ENCODE measurements around the gene TNS4.
A peak's percentile ranks its signal among the peaks of the same experiment; 100 is the strongest.
"Not testable (repeated sequence)": the region's sequence is repeated elsewhere in the genome, so short reads cannot be mapped to it uniquely, and the experiment has no call there.

Gene TNS4

GRCh38 chr17:40501499-40501911 lies at the start of gene TNS4:
Gene TNS4, minus strand, starts transcription at chr17:40501623. Its CDS starts 5,198 bp downstream, at chr17:40496425.
- no peak for DNase-seq (ENCODE audit: low spot score)

GRCh38 chr17:40550608-40551007 lies 49.2 kb upstream of the TNS4 start:
- DNase-seq (ENCODE audit: low spot score): no peak

- DNase-seq (ENCODE audit: low spot score): no peak
Measured at GRCh38 chr17:40548982-40549685, 47.7 kb upstream of the TNS4 start.

GRCh38 chr17:40548491-40548981 lies 47.1 kb upstream of the TNS4 start:
- no peak for DNase-seq (ENCODE audit: low spot score)

- no peak for DNase-seq (ENCODE audit: low spot score)
Measured at GRCh38 chr17:40547785-40548478, 46.5 kb upstream of the TNS4 start.

- no peak for DNase-seq (ENCODE audit: low spot score)
Measured at GRCh38 chr17:40547079-40547784, 45.8 kb upstream of the TNS4 start.

- DNase-seq (ENCODE audit: low spot score): not testable (repeated sequence)
Measured at GRCh38 chr17:40546497-40546896, 45.1 kb upstream of the TNS4 start.

GRCh38 chr17:40545660-40546059 lies 44.2 kb upstream of the TNS4 start:
- DNase-seq (ENCODE audit: low spot score): no peak

- no peak for DNase-seq (ENCODE audit: low spot score)
Measured at GRCh38 chr17:40542558-40543411, 41.4 kb upstream of the TNS4 start.

GRCh38 chr17:40541873-40542557 lies 40.6 kb upstream of the TNS4 start:
- no peak for DNase-seq (ENCODE audit: low spot score)

- no peak for DNase-seq (ENCODE audit: low spot score)
Measured at GRCh38 chr17:40541060-40541872, 39.8 kb upstream of the TNS4 start.

- DNase-seq (ENCODE audit: low spot score): no peak
Measured at GRCh38 chr17:40540448-40540847, 39.0 kb upstream of the TNS4 start.

- no peak for DNase-seq (ENCODE audit: low spot score)
Measured at GRCh38 chr17:40539711-40540411, 38.4 kb upstream of the TNS4 start.

- DNase-seq (ENCODE audit: low spot score): no peak
Measured at GRCh38 chr17:40538936-40539705, 37.7 kb upstream of the TNS4 start.

GRCh38 chr17:40538019-40538935 lies 36.9 kb upstream of the TNS4 start:
- DNase-seq (ENCODE audit: low spot score): no peak

- DNase-seq (ENCODE audit: low spot score): peak; percentile 42
Measured at GRCh38 chr17:40536295-40537171, 35.1 kb upstream of the TNS4 start.

- no peak for DNase-seq (ENCODE audit: low spot score)
Measured at GRCh38 chr17:40535924-40536294, 34.5 kb upstream of the TNS4 start.

Measured in COLO829 (cell line).